A172 (cell line): ENCODE data around the gene EIF5. TPM values are rescaled to one million over a fixed set of nuclear protein-coding genes. Genes with fewer than 3 reads are reported as not detected.

Experiments used
- DNase-seq: peaks from one replicate; pipeline ENCODE4 v3.0.0-alpha.2; 2015; ENCODE audit warnings: low spot score
- total RNA-seq: library from RNA; depleted of rRNA; stranded (reverse); fragments of >200 nt; shearing (Covaris generic); gene quantifications from 2 replicates; pipeline ENCODE4 v1.2.3, GENCODE V29; 2014

EIF5 gene
- total RNA-seq, 1 experiment from 2014 or later, result 85.0 TPM

GRCh38 chr14:103310576-103311095 is 23.4 kb upstream of the EIF5 start:
- no peak for DNase-seq

- no peak for DNase-seq
These were observed 22.7 kb upstream of the EIF5 start for GRCh38 chr14:103311171-103311997.

GRCh38 chr14:103312006-103312635 is 21.9 kb upstream of the EIF5 start:
- DNase-seq, result no peak

GRCh38 chr14:103313704-103314103 is 20.3 kb upstream of the EIF5 start:
- no peak for DNase-seq

GRCh38 chr14:103314496-103315277 is 19.4 kb upstream of the EIF5 start:
- DNase-seq, result no peak

- no peak for DNase-seq
These were observed 18.6 kb upstream of the EIF5 start for GRCh38 chr14:103315351-103315911.

GRCh38 chr14:103315941-103316340 is 18.1 kb upstream of the EIF5 start:
- no peak for DNase-seq

GRCh38 chr14:103316721-103317121 is 17.3 kb upstream of the EIF5 start:
- no peak for DNase-seq

- DNase-seq, result no peak
These were observed 16.8 kb upstream of the EIF5 start for GRCh38 chr14:103317251-103317650.

GRCh38 chr14:103317976-103318580 is 16.0 kb upstream of the EIF5 start:
- DNase-seq, result no peak

- no peak for DNase-seq
These were observed 15.2 kb upstream of the EIF5 start for GRCh38 chr14:103318750-103319419.

- DNase-seq, result no peak
These were observed 14.6 kb upstream of the EIF5 start for GRCh38 chr14:103319422-103319821.

GRCh38 chr14:103326078-103326477 is 8.0 kb upstream of the EIF5 start:
- DNase-seq, result no peak

- no peak for DNase-seq
These were observed 5.1 kb upstream of the EIF5 start for GRCh38 chr14:103328941-103329340.

GRCh38 chr14:103329401-103330347 is 4.4 kb upstream of the EIF5 start:
- DNase-seq, result no peak

- no peak for DNase-seq
These were observed 3.5 kb upstream of the EIF5 start for GRCh38 chr14:103330536-103330935.

GRCh38 chr14:103332143-103332919 is 1.7 kb upstream of the EIF5 start:
- DNase-seq, result no peak

- DNase-seq, result peak; percentile 43
These were observed 896 bp downstream of the EIF5 start for GRCh38 chr14:103334644-103335622.
